ENCODE results near the gene GRM7.

The GRM7 gene

DNA sequence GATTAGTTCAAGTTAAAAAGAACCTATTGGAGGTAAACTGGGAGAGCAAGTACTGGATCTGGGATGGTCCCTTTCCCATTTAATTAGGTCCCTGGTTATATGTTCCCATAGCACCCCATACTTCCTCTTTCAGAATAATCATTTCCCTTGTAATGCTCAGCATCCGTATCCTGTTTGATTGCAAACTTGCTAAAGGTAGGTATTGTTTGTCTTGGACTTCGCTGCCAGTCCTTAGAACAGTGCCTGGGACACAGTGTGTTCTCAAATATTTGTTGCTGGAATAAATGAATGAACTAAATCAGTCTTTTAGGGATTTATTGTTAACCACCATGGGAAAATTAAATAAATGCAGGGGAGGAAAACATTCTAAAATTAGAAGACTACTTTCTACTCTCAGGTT, 299.8 kb downstream of the GRM7 start:
- DNase-seq, result no peak

DNA sequence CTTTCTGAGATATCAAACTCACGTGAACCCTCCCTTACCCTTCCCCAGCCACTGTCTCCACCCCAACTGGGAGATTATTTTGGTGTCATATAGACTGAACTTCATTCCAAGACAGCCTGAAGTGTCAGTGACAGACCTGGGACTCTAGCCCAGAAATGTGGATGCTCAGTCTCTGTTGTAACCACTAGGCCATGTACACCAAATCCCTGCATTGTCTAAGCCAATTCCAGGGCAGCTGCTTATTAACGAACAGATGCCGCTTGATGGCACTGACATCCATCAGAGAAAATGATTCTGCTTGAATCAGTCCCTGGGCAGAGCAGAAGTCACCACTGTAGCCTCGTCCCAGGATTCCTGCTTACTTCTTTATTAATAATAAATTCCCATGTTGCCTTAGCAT, 305.5 kb downstream of the GRM7 start:
- no peak for DNase-seq

DNA sequence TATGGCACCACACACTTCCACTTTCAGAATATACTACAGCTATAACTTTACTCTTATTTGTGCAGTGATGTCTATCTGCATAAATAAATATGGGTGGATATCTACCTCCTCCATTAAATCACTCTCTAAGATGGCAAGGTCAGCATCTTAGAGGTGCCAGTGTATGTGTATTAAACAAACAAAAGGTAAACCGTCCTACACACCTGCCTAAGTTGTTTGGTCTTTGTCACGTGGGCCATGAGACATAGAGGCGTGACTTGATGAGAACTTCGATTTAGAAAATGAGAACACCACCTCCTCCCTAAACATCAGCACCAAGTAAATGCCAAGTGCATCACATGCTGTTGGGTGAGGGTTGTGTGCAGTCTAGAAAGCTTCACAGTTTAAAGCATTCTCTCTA, 310.6 kb downstream of the GRM7 start:
- DNase-seq, result no peak

DNA sequence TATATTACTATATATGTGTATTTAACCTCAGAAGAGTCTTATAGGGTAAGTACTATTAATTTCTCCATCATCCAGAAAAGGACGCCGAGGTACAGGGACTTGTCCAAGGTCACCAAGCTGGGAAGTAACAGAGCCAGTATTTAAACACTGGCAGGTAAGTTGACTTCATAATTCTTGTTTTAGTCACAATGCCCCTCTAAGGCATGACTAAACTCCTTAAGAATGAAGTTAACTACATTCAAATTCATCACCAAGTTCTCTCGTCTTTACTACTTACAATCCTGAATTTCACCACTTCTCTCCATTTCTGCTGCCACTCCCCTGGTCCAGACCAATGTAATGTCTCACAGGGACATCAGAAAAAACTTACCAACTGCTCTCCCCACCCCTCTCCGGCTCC, 312.1 kb downstream of the GRM7 start:
- DNase-seq, result no peak

GRCh38 chr3:7188551-7188950, 327.6 kb downstream of the GRM7 start:
- no peak for DNase-seq

DNA sequence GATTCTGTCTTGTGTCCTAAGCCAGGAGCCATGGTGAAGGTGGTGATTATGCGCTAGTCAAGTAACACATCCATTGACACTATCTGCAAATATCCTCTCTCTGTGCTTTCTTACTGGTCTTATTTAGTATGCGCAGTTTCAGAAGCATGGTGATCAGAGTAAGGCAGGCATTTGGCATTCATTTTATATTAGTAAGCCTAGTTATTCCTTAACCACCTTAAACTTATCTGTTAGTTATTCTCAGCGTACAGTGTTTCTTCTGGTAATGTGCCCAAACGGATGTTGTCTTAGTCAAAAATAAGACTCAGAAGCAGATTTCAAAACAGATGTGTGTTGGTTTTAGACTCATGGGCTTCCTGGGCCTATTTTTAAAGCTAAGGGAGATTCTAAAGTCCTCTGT, 329.2 kb downstream of the GRM7 start:
- DNase-seq, result no peak

- DNase-seq, result no peak
Measured at GRCh38 chr3:7193269-7193668, 332.4 kb downstream of the GRM7 start.

DNA sequence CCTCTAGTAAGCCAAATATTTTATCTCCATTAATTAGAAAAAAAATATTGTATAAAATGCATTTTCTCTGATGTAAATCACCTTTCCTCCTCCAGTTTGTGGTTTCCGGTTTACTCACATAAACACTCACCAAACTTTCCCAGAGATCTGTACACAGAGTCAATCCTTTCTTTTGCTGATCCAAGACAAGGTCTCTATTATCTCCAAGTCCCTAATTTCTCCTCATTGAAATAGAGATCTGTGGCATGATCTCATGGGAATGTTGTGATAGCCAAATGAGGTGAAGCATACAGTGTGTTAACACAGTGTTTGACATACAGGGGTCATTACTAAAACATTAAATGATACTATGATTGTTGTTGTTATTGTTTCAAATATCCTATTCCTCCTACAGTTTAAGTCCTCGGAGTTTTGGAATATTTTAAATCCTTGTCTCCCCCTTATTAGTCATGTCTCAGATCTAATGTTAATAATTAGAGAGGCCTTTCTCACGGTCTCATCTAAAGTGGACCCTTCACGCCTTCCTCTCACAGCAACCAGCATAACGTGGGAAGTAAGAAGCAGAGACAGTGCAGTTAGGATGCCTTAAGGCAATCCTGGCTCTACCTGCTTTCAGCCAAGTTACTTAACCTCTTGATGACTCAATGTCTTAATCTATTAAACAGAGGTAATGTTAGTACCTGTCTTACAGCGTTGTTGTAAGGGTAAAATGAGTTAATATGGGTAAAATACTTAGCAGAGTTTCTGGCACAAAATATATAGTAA, 333.3 kb downstream of the GRM7 start:
- DNase-seq, result no peak

GRCh38 chr3:7195934-7196333, 335.0 kb downstream of the GRM7 start:
- DNase-seq, result no peak

- DNase-seq, result no peak
Measured at GRCh38 chr3:7201784-7202183, 340.9 kb downstream of the GRM7 start.

- DNase-seq, result no peak
Measured at GRCh38 chr3:7203969-7204847, 343.3 kb downstream of the GRM7 start.

DNA sequence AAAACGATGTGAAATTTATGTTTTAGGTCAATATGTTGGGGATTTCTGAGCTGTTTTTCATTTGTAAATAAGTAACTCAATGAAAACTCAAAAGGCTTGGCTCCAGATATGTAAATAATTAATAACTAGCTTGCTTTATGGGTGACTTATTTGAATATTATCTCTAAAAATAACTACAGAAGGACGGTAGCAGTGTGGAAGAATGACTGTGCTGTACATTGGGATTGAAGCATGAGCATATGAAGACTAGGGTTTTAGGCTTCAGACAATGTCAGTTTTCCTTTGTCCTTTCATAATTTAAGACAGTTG, 343.9 kb downstream of the GRM7 start:
- no peak for DNase-seq

- DNase-seq, result no peak
Measured at GRCh38 chr3:7205535-7205934, 344.6 kb downstream of the GRM7 start.

- DNase-seq, result no peak
Measured at GRCh38 chr3:7205962-7206361, 345.0 kb downstream of the GRM7 start.

- no peak for DNase-seq
Measured at GRCh38 chr3:7207125-7207524, 346.2 kb downstream of the GRM7 start.

GRCh38 chr3:7207928-7208327, 347.0 kb downstream of the GRM7 start:
- no peak for DNase-seq

GRCh38 chr3:7209098-7209497, 348.2 kb downstream of the GRM7 start:
- peak; percentile 10 for DNase-seq

- no peak for DNase-seq
Measured at GRCh38 chr3:7211740-7212139, 350.8 kb downstream of the GRM7 start.

GRCh38 chr3:7215706-7216105, 354.8 kb downstream of the GRM7 start:
- DNase-seq, result no peak

GRCh38 chr3:7226393-7226792, 365.5 kb downstream of the GRM7 start:
- no peak for DNase-seq

- no peak for DNase-seq
Measured at GRCh38 chr3:7238565-7239295, 377.8 kb downstream of the GRM7 start.

GRCh38 chr3:7241584-7242302, 380.8 kb downstream of the GRM7 start:
- DNase-seq, result no peak

- no peak for DNase-seq
Measured at GRCh38 chr3:7242303-7242635, 381.4 kb downstream of the GRM7 start.

Measured in activated CD4-positive, alpha-beta T cell treated with anti-CD3 and anti-CD28 coated beads, Interleukin-10, Interleukin-2, amounts not matched to agents 100 ng/mL and 50 ng/mL, durations not matched to agents 16 hours and 8 hours (primary cell).